Spleen (tissue), 11 donors: ENCODE data around the gene UQCC3. TPM values are rescaled to one million over a fixed set of nuclear protein-coding genes. Genes with fewer than 3 reads are reported as not detected.
"Not testable (repeated sequence)": the region's sequence is repeated elsewhere in the genome, so short reads cannot be mapped to it uniquely, and the experiment has no call there.

Experiments used
- DNase-seq: peaks from one replicate; pipeline ENCODE4 v3.0.0-alpha.2; 2020
- H3K27ac ChIP-seq, 8 donors: fragments of 200-600 bp; sonication (generic) in 7 of 8; 1 replicate in 4 of 8; 2 replicates in 4 of 8; pipeline versions ENCODE4 v1.5.0 to v1.8.0; 2016 to 2021; ENCODE audit warnings: inconsistent platforms in 4 of 8, mild to moderate bottlenecking in 4 of 8, moderate library complexity in 1 of 8
- H3K27me3 ChIP-seq, 7 donors: fragments of 200-600 bp; sonication (generic) in 6 of 7; replicated peaks in 1 of 7; 1 replicate in 4 of 7; 2 replicates in 3 of 7; pipeline versions ENCODE4 v1.5.0 to v1.8.0; 2016 to 2021; ENCODE audit warnings: inconsistent platforms in 3 of 7, mild to moderate bottlenecking in 1 of 7
- H3K36me3 ChIP-seq, 6 donors: fragments of 200-600 bp; sonication (generic) in 5 of 6; 1 replicate in 4 of 6; 2 replicates in 2 of 6; pipeline versions ENCODE4 v1.5.0 to v1.8.0; 2016 to 2021; ENCODE audit warnings: inconsistent platforms in 2 of 6
- H3K4me1 ChIP-seq, 6 donors: fragments of 200-600 bp; sonication (generic) in 5 of 6; 1 replicate in 3 of 6; 2 replicates in 3 of 6; pipeline versions ENCODE4 v1.5.0 to v1.8.0; 2016 to 2021; ENCODE audit warnings: inconsistent platforms in 3 of 6
- H3K4me3 ChIP-seq, 8 donors: fragments of 200-600 bp; sonication (generic) in 7 of 8; 1 replicate in 4 of 8; 2 replicates in 4 of 8; pipeline versions ENCODE4 v1.5.0 to v1.8.0; 2016 to 2021; ENCODE audit warnings: inconsistent platforms in 4 of 8, mild to moderate bottlenecking in 4 of 8, moderate library complexity in 2 of 8
- H3K9me3 ChIP-seq, 8 donors: fragments of 200-600 bp; sonication (generic) in 7 of 8; 1 replicate in 4 of 8; 2 replicates in 4 of 8; pipeline versions ENCODE4 v1.5.0 to v1.8.0; 2016 to 2021; ENCODE audit warnings: inconsistent platforms in 4 of 8
- POLR2A ChIP-seq, 3 donors: fragments of 450-650 bp; IDR thresholded peaks; one replicate each; pipeline ENCODE4 v1.5.1; 2017; ENCODE audit warnings: antibody characterized with exemption in 3 of 3, mild to moderate bottlenecking in 1 of 3
- POLR2AphosphoS5 ChIP-seq, 3 donors: sonication (generic); formaldehyde crosslinking; IDR thresholded peaks; one replicate each; pipeline ENCODE4 v1.5.1; 2017; ENCODE audit warnings: antibody characterized with exemption in 3 of 3
- WGBS, 5 donors: extraction: QIAGEN DNeasy Blood & Tissue Kit in 3 of 5; methylation state at CpG; one replicate each; pipeline versions ENCODE4 v1.1.5 to v1.1.7; 2013 to 2018; 5-methylcytosine and 5-hydroxymethylcytosine counted together
- intact Hi-C: fragments of 100-400 bp; cut with DNase I; formaldehyde crosslinking; loops from one replicate; pipeline ENCODE4 v1.15.0; 2023; ENCODE audit warnings: low total_unique reads
- polyA plus RNA-seq, 3 donors: library from polyadenylated mRNA; stranded (reverse); fragments of 200-250 nt; gene quantifications; one replicate each; pipeline ENCODE4 v1.2.1, GENCODE V29; 2013
- total RNA-seq, 7 donors: library from RNA; depleted of rRNA in 3 of 7; stranded (reverse); fragments of >200 nt in 3 of 7; fragmentation: NEBNext Ultra II Directional in 4 of 7; extraction: Animal tissue kit (Norgen Biotek cat#: 25700) in 4 of 7; gene quantifications; one replicate each; pipeline versions ENCODE4 v1.1.0 to v1.2.1, GENCODE V29; 2016 to 2021
- TF ChIP-seq, protein P1 (sequence below), 11 experiments: fragments of 200-600 bp in 7 of 11; fragments of 450-650 bp in 4 of 11; sonication (generic) in 4 of 11; IDR thresholded peaks in 8 of 11; conservative IDR thresholded peaks in 3 of 11; 1 replicate in 7 of 11; 2 replicates in 4 of 11; pipeline versions ENCODE4 v1.4.0 to v1.8.0; 2016 to 2021; ENCODE audit warnings: antibody characterized with exemption in 11 of 11, inconsistent platforms in 4 of 11, mild to moderate bottlenecking in 1 of 11
- donor health status: healthy with polysubstance abuse.
- donor health status: DM: no; HTN: no; CAD: no; lungs with moderate emphysema.
- donor health status: DM: no; HTN: no; CAD: no.
- donor health status: Bipolar disorder and iron deficiency.
- donor health status: healthy.
- donor health status: DM: no; HTN: no; CAD: no.
- donor health status: DM: yes; HTN: yes; CAD: no.

UQCC3 gene
- total and polyA plus RNA-seq, 10 donors: 4.9 to 23.7 (median 6.2) TPM

DNA sequence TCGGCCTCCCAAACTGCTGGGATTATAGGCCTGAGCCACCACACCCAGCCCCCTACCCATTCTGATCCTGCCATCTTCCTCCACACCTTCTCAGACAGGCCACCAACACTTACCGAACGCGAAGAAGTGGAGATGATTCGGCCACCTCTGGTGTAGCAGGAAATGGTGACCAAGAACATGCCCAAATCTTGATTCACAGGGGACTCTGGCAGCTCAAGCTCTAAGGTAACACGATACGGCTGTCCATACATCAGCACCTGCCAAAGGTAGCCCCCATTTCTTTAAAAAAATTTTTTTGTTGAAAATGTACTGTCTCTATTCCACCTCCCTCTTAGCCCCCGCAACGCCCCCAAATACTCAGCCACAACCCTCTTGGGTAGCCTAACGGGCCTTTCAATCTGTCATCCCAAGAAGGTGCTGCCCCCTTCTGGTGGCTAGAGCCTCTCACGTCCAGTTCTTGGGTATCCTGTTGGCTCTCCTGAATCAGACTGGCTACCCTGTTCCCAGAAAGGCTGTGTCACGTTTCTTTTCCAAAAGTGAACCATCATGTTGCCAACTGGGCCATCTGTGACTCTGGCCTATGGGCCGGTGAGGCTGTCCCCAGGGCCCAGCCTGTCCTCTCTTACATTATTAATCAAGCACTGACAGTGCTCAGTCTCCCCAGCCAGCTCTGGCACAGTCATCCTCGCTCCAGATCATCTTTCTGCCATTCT lies 23.1 kb downstream of the UQCC3 start:
- WGBS, 5 donors: 45 to 57% (median 52%) methylated on average over 14 of the region's 14 CpGs
- TF ChIP-seq POLR2A (IDR thresholded peaks at IDR 0.05) (no peak), POLR2AphosphoS5 (IDR thresholded peaks at IDR 0.05) (peak in 1 of 3 donors; percentile 56)
- TF ChIP-seq, protein P1, sequence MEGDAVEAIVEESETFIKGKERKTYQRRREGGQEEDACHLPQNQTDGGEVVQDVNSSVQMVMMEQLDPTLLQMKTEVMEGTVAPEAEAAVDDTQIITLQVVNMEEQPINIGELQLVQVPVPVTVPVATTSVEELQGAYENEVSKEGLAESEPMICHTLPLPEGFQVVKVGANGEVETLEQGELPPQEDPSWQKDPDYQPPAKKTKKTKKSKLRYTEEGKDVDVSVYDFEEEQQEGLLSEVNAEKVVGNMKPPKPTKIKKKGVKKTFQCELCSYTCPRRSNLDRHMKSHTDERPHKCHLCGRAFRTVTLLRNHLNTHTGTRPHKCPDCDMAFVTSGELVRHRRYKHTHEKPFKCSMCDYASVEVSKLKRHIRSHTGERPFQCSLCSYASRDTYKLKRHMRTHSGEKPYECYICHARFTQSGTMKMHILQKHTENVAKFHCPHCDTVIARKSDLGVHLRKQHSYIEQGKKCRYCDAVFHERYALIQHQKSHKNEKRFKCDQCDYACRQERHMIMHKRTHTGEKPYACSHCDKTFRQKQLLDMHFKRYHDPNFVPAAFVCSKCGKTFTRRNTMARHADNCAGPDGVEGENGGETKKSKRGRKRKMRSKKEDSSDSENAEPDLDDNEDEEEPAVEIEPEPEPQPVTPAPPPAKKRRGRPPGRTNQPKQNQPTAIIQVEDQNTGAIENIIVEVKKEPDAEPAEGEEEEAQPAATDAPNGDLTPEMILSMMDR (IDR thresholded peaks at IDR 0.05 in 8 of 11, conservative IDR thresholded peaks at IDR 0.05 in 3 of 11): peak; percentile 51 to 92 (median 81)
- no peaks in the 10 kb centered on the region for H3K27me3 ChIP-seq
- no peaks in the 10 kb centered on the region for H3K9me3 ChIP-seq
- H3K4me3 ChIP-seq: no peak overlapping the region
- DNase-seq: peak; percentile 90
- H3K36me3 ChIP-seq: peaks cover 3 to 47% (median 30%) of the 10 kb centered on the region in 6 donors
- intact Hi-C loops: loop anchor here (10.0 kb wide), 2 partner anchors 270 to 300 kb away; no protein-coding TSS in a partner anchor
- H3K4me1 ChIP-seq: peaks cover 0 to 9% (median 6%) of the 10 kb centered on the region in 6 donors
- H3K27ac ChIP-seq: no peak overlapping the region

DNA sequence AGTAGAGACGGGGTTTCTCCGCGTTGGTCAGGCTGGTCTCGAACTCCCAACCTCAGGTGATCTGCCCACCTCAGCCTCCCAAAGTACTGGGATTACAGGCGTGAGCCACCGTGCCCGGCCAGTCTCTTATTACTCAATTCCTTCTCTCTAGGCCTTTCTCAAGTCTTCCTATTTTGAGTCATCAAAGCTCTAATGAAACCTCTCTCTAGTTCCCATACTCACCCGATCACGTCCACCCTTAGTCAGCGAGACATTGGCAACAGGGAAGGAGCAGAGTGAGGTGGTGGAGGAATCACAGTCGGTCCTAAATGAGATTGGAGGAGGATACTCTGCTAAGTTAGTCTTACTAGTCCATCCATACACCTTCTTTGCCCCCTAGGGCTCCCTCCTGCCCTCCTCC lies 30.8 kb downstream of the UQCC3 start:
- Histone ChIP-seq H3K27ac (peak overlapping the region in 3 of 8 donors; percentile 33 to 56 (median 38)), H3K4me1 (peaks cover 15 to 45% (median 22%) of the 10 kb centered on the region in 6 donors), H3K4me3 (no peak overlapping the region), H3K36me3 (peaks cover 0 to 25% (median 3%) of the 10 kb centered on the region in 6 donors), H3K9me3 (no peaks in the 10 kb centered on the region), H3K27me3 (no peaks in the 10 kb centered on the region)
- 62 to 83% (median 76%) methylated on average over 8 to 11 of the region's 11 CpGs for WGBS, 5 donors
- intact Hi-C loops: no loop called here
- TF ChIP-seq POLR2AphosphoS5 (IDR thresholded peaks at IDR 0.05) (no peak), POLR2A (IDR thresholded peaks at IDR 0.05) (no peak)
- TF ChIP-seq, protein P1 (IDR thresholded peaks at IDR 0.05 in 8 of 11, conservative IDR thresholded peaks at IDR 0.05 in 3 of 11): no peak
- no peak for DNase-seq

DNA sequence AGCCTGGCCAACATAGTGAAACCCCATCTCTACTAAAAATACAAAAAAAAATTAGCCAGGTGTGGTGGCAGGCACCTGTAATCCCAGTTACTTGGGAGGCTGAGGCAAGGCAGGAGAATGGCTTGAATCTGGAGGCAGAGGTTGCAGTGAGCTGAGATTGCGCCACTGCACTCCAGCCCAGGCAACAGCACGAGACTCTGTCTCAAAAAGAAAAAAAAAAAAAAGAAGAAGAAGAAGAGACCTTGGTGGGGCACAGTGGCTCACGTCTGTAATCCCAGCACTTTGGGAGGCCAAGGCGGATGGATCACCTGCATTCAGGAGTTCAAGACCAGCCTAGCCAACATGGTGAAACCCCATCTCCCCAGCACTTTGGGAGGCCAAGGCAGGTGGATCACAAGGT lies 32.4 kb downstream of the UQCC3 start:
- intact Hi-C loops, H3K27me3 ChIP-seq, H3K9me3 ChIP-seq, DNase-seq, H3K4me3 ChIP-seq: not testable (repeated sequence)
- peaks cover 26 to 62% (median 37%) of the 10 kb centered on the region in 6 donors for H3K4me1 ChIP-seq
- WGBS, 5 donors: 66 to 87% (median 81%) methylated on average over 4 of the region's 4 CpGs
- H3K27ac ChIP-seq: peak overlapping the region in 1 of 8 donors; percentile 1
- H3K36me3 ChIP-seq: peaks cover 0 to 25% (median 3%) of the 10 kb centered on the region in 6 donors

DNA sequence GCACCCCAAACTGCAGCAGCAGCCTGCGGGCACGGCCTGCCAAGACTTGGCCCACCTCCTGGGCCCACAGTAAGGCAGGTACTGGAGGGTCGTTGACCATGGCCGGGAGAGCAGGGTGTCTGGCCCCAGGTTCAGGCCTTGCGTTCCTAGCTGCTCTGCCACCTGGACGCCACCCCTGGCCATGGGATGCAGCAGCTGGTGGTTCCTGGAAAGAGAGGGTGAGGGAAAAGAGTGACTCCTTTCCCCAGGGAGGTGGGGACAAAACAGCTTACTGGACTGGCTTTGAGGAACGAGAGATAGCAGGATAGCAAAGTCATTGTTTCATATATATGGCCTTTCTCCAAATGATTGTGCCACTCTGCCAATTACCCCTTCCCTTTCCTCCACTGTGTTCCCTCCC lies 33.9 kb downstream of the UQCC3 start:
- peak overlapping the region; percentile 67 to 94 (median 84) for H3K4me3 ChIP-seq
- H3K27ac ChIP-seq: peak overlapping the region; percentile 48 to 86 (median 78)
- H3K4me1 ChIP-seq: peaks cover 31 to 72% (median 48%) of the 10 kb centered on the region in 6 donors
- peak; percentile 85 for DNase-seq
- TF ChIP-seq POLR2AphosphoS5 (IDR thresholded peaks at IDR 0.05) (no peak), POLR2A (IDR thresholded peaks at IDR 0.05) (no peak)
- TF ChIP-seq, protein P1 (IDR thresholded peaks at IDR 0.05 in 8 of 11, conservative IDR thresholded peaks at IDR 0.05 in 3 of 11): no peak
- 64 to 73% (median 67%) methylated on average over 6 to 7 of the region's 7 CpGs for WGBS, 5 donors
- intact Hi-C loops: no loop called here
- H3K9me3 ChIP-seq: no peaks in the 10 kb centered on the region
- no peaks in the 10 kb centered on the region for H3K27me3 ChIP-seq
- peaks cover 0 to 27% (median 4%) of the 10 kb centered on the region in 6 donors for H3K36me3 ChIP-seq
